OCI-LY7 (cell line): ENCODE data around the gene ST6GALNAC2.
"Not testable (repeated sequence)": the region's sequence is repeated elsewhere in the genome, so short reads cannot be mapped to it uniquely, and the experiment has no call there.

Experiments
- EZH2phosphoT487 ChIP-seq: fragments of 200-600 bp; sonication (generic); IDR thresholded peaks from 2 replicates; pipeline ENCODE4 v1.6.1; 2018; ENCODE audit warnings: low read depth, borderline replicate concordance, mild to moderate bottlenecking, mixed run types, antibody characterized with exemption, low read length, moderate library complexity, mixed read lengths
- TF ChIP-seq, protein P1 (sequence below): fragments of 200-600 bp; sonication (generic); conservative IDR thresholded peaks from 2 replicates; pipeline ENCODE4 v1.5.1; 2014; ENCODE audit warnings: mild to moderate bottlenecking, antibody characterized with exemption, low read length, moderate library complexity, mixed read lengths

DNA sequence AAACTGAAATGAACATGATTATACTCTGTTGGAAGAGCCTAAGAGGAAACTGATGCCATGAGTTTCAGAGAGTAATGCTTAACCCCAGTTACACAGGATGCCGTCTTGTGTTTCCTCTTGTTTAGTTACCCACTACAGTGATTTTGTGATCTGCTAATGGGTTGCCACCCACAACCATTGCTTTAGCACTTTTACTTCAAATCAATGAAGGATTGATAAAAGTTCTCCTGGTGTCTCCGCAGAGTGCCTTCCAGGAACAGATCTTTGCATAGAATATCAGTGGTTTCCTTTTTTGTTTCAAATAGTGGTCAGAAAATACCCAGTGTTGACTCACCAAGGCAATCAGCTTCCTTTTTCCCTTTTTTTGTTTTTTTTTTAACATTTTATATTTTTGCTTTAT lies 22.3 kb downstream of the ST6GALNAC2 start:
- TF ChIP-seq, protein P1, sequence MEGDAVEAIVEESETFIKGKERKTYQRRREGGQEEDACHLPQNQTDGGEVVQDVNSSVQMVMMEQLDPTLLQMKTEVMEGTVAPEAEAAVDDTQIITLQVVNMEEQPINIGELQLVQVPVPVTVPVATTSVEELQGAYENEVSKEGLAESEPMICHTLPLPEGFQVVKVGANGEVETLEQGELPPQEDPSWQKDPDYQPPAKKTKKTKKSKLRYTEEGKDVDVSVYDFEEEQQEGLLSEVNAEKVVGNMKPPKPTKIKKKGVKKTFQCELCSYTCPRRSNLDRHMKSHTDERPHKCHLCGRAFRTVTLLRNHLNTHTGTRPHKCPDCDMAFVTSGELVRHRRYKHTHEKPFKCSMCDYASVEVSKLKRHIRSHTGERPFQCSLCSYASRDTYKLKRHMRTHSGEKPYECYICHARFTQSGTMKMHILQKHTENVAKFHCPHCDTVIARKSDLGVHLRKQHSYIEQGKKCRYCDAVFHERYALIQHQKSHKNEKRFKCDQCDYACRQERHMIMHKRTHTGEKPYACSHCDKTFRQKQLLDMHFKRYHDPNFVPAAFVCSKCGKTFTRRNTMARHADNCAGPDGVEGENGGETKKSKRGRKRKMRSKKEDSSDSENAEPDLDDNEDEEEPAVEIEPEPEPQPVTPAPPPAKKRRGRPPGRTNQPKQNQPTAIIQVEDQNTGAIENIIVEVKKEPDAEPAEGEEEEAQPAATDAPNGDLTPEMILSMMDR, result not testable (repeated sequence)
- not testable (repeated sequence) for TF ChIP-seq EZH2phosphoT487
